Measurements from ENCODE around the gene MARK3.

The MARK3 gene

DNA sequence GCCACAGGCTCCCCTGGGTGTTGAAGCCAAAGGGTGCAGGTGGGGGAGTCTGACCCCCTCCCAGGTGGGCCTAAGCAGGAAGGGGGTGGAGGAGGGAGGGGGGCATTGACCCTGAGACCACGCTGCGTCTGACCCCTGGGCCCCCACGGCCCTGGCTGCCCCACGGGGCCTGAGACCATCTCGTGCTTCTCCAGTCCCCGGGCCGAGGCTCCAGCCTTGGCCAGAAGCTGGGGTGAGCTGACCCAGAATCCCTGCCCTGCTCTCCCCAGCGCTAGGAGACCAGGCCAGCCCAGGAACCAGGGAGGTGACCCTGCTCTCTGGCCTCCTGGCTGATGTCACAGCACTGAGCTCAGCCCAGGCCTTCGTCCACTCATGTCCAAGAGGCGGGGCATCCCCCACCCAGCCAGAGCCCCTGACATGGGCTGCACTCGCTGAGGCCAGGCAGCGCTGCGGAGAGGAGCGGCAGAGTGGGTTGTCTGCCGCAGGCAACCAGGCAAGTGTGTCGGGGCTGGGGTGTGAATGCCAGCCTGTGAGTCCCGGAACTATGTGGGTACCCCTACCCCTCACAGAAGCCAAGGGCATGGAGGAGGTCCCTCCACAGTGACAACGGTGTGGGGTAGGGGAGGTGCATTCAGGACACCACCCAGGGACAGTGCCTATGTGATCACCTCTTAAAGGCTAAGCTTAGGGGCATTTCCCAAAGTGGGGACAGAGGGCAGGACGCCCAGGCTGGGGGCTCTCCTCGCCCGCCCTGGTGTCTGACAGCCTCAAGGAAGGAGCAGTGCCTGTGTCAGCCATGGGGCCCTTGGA, 150.1 kb downstream of the MARK3 start:
- H3K4me3 ChIP-seq, result no peak overlapping the region
- H3K4me1 ChIP-seq, result peaks cover 26 to 44% (median 37%) of the 10 kb centered on the region in 10 experiments
- no peak overlapping the region for H3K4me2 ChIP-seq
- H4K20me1 ChIP-seq, result peaks cover 0 to 99% (median 95%) of the 10 kb centered on the region in 11 experiments; a peak in 20 of 22 replicates
- H3K27ac ChIP-seq, result no peak overlapping the region
- peaks cover 14 to 75% (median 58%) of the 10 kb centered on the region in 11 experiments; a peak in 21 of 22 replicates for H3K36me3 ChIP-seq
- no peak for TF ChIP-seq Cebpa-rat (IDR thresholded peaks at IDR 0.05)
- no peaks in the 10 kb centered on the region for H3K9me3 ChIP-seq (replicated peaks in 1 of 11)
- H3K9ac ChIP-seq, result no peak overlapping the region
- peaks cover 0 to under 1% (median 0%) of the 10 kb centered on the region in 11 experiments; a peak in 1 of 22 replicates for H3K27me3 ChIP-seq

DNA sequence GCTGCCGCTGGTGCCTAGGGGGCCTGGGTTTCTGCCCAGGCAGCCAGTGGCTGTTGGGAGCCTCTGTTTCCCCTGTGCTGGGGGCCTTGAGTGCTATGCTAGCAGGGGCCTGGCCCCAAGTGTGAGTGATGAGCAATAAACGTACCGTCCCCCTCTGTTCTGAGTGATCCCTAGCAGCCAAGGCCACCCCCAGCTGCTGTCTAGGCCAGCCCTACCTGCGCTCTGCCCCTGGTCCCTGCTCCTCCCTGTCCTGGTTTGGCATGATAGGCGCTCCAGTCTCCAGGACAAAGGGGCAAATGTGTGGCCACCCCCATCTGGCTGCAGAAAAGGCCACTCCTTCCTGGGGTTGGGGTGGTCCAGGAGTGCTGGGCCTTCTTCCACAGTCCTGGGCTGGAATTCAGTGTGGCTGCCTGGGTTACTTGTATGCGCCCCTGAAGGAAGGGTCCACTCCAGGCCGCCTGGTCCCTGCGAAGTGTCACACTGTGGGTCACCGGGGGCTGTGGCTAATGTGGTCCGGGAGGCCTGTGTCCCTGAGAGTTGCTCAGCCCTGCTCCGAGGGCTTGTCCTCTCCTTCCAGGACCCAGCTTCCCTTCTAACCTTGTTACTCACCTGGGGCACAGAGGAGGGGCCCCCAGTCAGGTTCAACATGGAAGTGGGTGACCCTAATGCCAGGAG, 150.8 kb downstream of the MARK3 start:
- peaks cover 0 to 5% (median 0%) of the 10 kb centered on the region in 11 experiments; a peak in 1 of 22 replicates for H3K27me3 ChIP-seq
- no peak for TF ChIP-seq Cebpa-rat (IDR thresholded peaks at IDR 0.05)
- H3K4me2 ChIP-seq, result no peak overlapping the region
- peaks cover 25 to 44% (median 35%) of the 10 kb centered on the region in 10 experiments for H3K4me1 ChIP-seq
- H3K9me3 ChIP-seq (replicated peaks in 1 of 11), result no peaks in the 10 kb centered on the region
- peaks cover 14 to 68% (median 51%) of the 10 kb centered on the region in 11 experiments; a peak in 21 of 22 replicates for H3K36me3 ChIP-seq
- no peak overlapping the region for H3K4me3 ChIP-seq
- peaks cover 0 to 99% (median 91%) of the 10 kb centered on the region in 11 experiments; a peak in 20 of 22 replicates for H4K20me1 ChIP-seq
- no peak overlapping the region for H3K27ac ChIP-seq
- H3K9ac ChIP-seq, result no peak overlapping the region

DNA sequence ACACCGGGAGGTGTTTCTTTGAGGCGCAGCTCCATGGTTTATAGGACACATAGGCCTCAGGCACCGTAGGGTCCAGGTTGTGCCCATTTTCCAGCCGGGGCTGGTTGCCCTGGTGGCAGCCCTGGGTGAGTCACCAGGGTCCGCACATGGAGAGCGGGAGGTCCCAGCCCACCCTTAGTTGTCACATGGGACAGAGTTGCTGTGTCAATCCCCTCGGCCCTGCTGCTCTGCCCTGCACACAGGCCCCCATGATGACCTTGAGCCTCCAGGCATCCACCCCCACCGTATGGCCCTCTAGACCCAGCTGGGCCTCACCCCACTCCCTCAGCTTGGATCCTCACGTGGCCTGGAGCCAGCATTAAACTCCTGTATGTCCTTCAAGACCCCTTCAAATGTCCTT, 151.5 kb downstream of the MARK3 start:
- no peak overlapping the region for H3K27ac ChIP-seq
- H3K4me3 ChIP-seq, result no peak overlapping the region
- H3K36me3 ChIP-seq, result peaks cover 14 to 61% (median 50%) of the 10 kb centered on the region in 11 experiments; a peak in 21 of 22 replicates
- peaks cover 19 to 44% (median 39%) of the 10 kb centered on the region in 10 experiments for H3K4me1 ChIP-seq
- TF ChIP-seq Cebpa-rat (IDR thresholded peaks at IDR 0.05), result no peak
- H3K9ac ChIP-seq, result no peak overlapping the region
- no peak overlapping the region for H3K4me2 ChIP-seq
- H3K9me3 ChIP-seq (replicated peaks in 1 of 11), result no peaks in the 10 kb centered on the region
- peaks cover 0 to 99% (median 91%) of the 10 kb centered on the region in 11 experiments; a peak in 20 of 22 replicates for H4K20me1 ChIP-seq
- peaks cover 0 to 5% (median 0%) of the 10 kb centered on the region in 11 experiments; a peak in 1 of 22 replicates for H3K27me3 ChIP-seq

DNA sequence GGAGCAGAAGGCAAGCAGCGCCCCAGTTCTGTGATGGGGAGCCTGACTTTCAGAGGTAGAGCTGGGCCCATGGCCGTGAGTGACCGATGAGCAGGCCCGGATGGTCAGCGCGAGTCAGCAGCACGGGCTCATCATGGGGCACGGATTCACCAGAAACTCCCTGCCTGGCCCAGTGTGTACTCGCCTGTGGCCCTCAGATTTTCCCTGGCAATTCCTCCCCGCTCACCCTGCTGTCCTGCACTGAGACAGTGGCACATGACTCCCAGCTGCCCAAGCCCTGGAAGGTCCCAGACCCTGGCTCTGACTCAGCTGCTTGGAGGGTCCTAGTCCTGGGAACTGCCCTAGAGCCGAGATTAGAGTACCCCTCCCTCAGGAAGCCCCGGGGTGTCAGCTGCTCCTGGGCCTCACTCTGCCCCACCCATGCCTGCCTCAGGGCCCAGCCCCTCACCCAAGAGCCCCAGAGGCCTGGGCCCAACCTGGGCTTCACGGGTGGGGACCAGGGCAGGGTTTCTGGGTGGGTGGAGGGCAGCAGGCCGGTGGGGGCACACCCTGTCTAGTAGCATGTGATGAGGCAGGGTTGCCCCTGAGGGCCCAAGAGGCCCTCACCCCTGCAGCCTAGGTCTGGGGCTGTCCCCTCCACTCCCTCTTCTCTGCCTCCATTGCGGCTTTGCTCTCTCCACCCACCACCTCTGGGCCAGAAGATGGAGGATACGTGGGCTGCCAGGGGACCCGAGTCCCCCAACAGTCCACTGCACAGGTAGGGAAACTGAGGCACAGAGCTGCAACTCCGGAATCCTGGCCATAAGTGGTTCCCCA, 152.2 kb downstream of the MARK3 start:
- H3K4me2 ChIP-seq, result no peak overlapping the region
- H3K27me3 ChIP-seq, result peaks cover 0 to 5% (median 0%) of the 10 kb centered on the region in 11 experiments; a peak in 1 of 22 replicates
- no peak for TF ChIP-seq Cebpa-rat (IDR thresholded peaks at IDR 0.05)
- no peaks in the 10 kb centered on the region for H3K9me3 ChIP-seq (replicated peaks in 1 of 11)
- peak overlapping the region in 1 of 11 experiments; percentile 42; a peak in 2 of 22 replicates for H3K9ac ChIP-seq
- H3K27ac ChIP-seq, result no peak overlapping the region
- H3K4me3 ChIP-seq, result no peak overlapping the region
- peaks cover 2 to 99% (median 84%) of the 10 kb centered on the region in 11 experiments; a peak in 20 of 22 replicates for H4K20me1 ChIP-seq
- H3K36me3 ChIP-seq, result peaks cover 14 to 54% (median 45%) of the 10 kb centered on the region in 11 experiments; a peak in 21 of 22 replicates
- H3K4me1 ChIP-seq, result peaks cover 20 to 50% (median 45%) of the 10 kb centered on the region in 10 experiments

DNA sequence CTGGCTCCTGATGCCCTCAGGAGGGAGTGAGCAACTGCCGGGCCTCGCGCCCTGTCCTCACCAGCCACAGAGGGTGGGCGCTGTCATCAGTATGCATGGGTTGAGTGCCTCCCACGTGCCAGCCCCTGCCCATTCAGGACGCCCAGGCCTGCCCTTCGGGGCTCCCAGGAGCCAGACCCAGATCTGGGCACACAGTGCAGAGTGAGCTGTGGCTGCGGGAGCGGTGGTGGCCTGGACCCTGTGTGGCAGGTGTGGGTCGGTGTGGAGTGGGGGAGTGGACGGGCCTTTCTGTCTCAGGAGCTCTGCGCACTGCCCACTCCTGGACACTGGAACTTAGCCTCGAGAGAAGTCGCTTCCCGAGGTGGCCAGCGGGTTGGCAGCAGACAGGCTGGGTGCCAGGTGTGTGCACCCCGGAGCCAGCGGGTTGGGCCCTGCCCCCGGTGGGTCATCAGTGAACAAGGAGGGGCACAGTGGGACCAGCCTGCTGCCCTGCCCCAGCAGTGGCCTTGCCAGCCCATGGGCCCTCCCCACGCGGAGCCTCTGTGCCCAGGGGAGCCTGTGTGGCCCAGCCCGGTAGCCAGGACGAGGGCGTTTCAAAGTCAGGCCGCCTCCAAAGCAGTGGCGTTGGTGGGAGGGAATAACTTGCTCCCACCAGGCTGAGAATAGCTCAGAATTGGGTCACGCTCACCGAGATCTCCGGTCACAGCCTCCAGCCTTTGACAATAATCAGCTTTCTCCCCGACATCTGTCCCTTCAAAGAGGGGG, 153.3 kb downstream of the MARK3 start:
- H3K9me3 ChIP-seq (replicated peaks in 1 of 11), result no peaks in the 10 kb centered on the region
- H3K4me1 ChIP-seq, result peaks cover 20 to 61% (median 55%) of the 10 kb centered on the region in 10 experiments
- H3K27ac ChIP-seq, result no peak overlapping the region
- peak overlapping the region in 7 of 11 experiments; percentile 28 to 98 (median 55); a peak in 13 of 22 replicates for H3K4me2 ChIP-seq
- peaks cover 0 to 5% (median 0%) of the 10 kb centered on the region in 11 experiments; a peak in 1 of 22 replicates for H3K27me3 ChIP-seq
- no peak for TF ChIP-seq Cebpa-rat (IDR thresholded peaks at IDR 0.05)
- H4K20me1 ChIP-seq, result peaks cover 8 to 98% (median 73%) of the 10 kb centered on the region in 11 experiments; a peak in 20 of 22 replicates
- peak overlapping the region in 4 of 11 experiments; percentile 28 to 59 (median 46); a peak in 5 of 22 replicates for H3K9ac ChIP-seq
- H3K4me3 ChIP-seq, result no peak overlapping the region
- peaks cover 14 to 43% (median 34%) of the 10 kb centered on the region in 11 experiments; a peak in 21 of 22 replicates for H3K36me3 ChIP-seq

DNA sequence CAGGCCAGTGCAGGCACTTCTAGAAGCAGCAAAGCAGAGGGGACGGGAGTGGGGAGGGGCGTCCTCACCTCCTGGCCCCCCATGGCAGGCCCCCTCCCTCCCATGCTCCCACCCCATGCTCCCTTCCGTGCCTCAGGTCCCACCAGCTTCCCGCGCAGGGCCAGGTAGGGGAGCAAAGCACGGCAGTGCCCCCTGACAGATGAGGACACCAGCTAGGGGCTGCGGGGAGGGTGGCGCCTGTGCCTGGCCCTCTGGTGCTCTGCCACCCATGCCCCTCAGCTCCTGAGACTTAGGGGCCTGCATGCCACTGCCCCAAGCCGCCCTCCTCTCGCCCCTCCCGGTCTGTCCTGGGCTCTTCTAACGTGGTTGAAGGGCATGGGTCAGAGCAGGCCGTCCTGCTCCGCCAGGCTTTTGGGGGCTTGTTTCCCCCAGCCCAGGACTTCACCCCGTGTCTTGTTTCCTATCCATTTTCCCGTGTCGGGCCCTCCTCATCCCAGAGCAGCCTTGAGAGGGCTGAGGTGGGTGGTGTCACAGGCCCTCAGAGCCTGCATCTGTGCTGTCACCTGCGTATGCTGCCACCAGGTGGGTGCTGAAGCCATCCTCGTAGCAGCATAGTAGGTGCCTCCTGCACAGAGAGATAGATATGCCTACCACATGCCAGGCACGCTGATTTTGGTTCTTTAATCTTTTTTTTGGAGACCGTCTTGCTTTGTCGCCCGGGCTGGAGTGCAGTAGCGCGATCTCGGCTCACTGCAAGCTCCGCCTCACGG, 154.0 kb downstream of the MARK3 start:
- no peaks in the 10 kb centered on the region for H3K9me3 ChIP-seq (replicated peaks in 1 of 11)
- peak overlapping the region in 3 of 11 experiments; percentile 28 to 59 (median 46); a peak in 3 of 22 replicates for H3K9ac ChIP-seq
- no peak overlapping the region for H3K27ac ChIP-seq
- no peak overlapping the region for H3K4me3 ChIP-seq
- peak overlapping the region in 6 of 11 experiments; percentile 38 to 98 (median 56); a peak in 11 of 22 replicates for H3K4me2 ChIP-seq
- H4K20me1 ChIP-seq, result peaks cover 16 to 98% (median 66%) of the 10 kb centered on the region in 11 experiments; a peak in 20 of 22 replicates
- TF ChIP-seq Cebpa-rat (IDR thresholded peaks at IDR 0.05), result no peak
- H3K4me1 ChIP-seq, result peaks cover 22 to 69% (median 63%) of the 10 kb centered on the region in 10 experiments
- H3K36me3 ChIP-seq, result peaks cover 13 to 36% (median 26%) of the 10 kb centered on the region in 11 experiments; a peak in 21 of 22 replicates
- peaks cover 0 to 5% (median 0%) of the 10 kb centered on the region in 11 experiments; a peak in 1 of 22 replicates for H3K27me3 ChIP-seq

Data from BLaER1 treated with 17β-estradiol and CSF1 and Interleukin-3, amounts not matched to agents 10 nM and 100 nM (cell line).